HCT116 (cell line): Measurements from ENCODE around the gene LRRC2. TPM values are rescaled to one million over a fixed set of nuclear protein-coding genes. Genes with fewer than 3 reads are reported as not detected.

ENCODE experiments used
- ATAC-seq: fragments of 200-7000 bp; cut with Tn5 transposase; 2 replicates; pipeline ENCODE4 v1.9.1; 2020; ENCODE audit warnings: mild to moderate bottlenecking, moderate library complexity
- BruUV-seq: library from RNA; stranded (reverse); fragments of 400-500 nt; replicated peaks from 2 replicates; lab custom pipeline; 2021; lab: Mats Ljungman, UMichigan
- CTCF ChIA-PET: fragments of 300-600 bp; sonication (Branson Sonifier 250); formaldehyde crosslinking; loops from one replicate; lab custom pipeline; 2021; ENCODE audit warnings: antibody characterized with exemption; lab: Charles Lee
- POLR2A ChIA-PET: fragments of 300-600, 350-600 bp; sonication (Branson Sonifier 250); formaldehyde crosslinking; loops from one replicate; lab custom pipeline; 2021; ENCODE audit warnings: antibody characterized with exemption; lab: Charles Lee
- RAD21 ChIA-PET, 2 experiments: fragments of 300-600 bp; sonication (Branson Sonifier 250); formaldehyde crosslinking; loops; one replicate each; lab custom pipeline; 2023; ENCODE audit warnings: low total read pairs in 2 of 2; ENCODE audit not compliant: uncharacterized antibody in 2 of 2, unreplicated experiment in 2 of 2, low non-redundant PET in 1 of 2; lab: Charles Lee
- DNase-seq: peaks from one replicate; pipeline ENCODE4 v3.0.0-alpha.2; 2010; ENCODE audit warnings: low read depth, low spot score
- H2AFZ ChIP-seq: fragments of 200-600 bp; shearing (Covaris generic), sonication (generic); 2 replicates; pipeline ENCODE4 v1.6.1; 2017; ENCODE audit warnings: low read depth, mixed run types, mixed read lengths, antibody characterized with exemption, low read length; ENCODE audit not compliant: poor library complexity, severe bottlenecking
- H3K27ac ChIP-seq: 2 replicates; pipeline ENCODE4 v1.5.1; 2012; ENCODE audit warnings: low read depth, low read length
- H3K27me3 ChIP-seq: fragments of 200-600 bp; sonication (generic); 2 replicates; pipeline ENCODE4 v1.6.1; 2016; ENCODE audit warnings: mixed run types, low read length, mixed read lengths; ENCODE audit not compliant: insufficient read depth
- H3K36me3 ChIP-seq, 2 experiments: fragments of 200-500 bp in 1 of 2; fragments of 200-600 bp in 1 of 2; sonication (Bioruptor generic) in 1 of 2; sonication (generic) in 1 of 2; 2 replicates each; pipeline versions ENCODE4 v1.5.1 to v1.6.1; 2014 to 2016; ENCODE audit warnings: low read length in 2 of 2, inconsistent platforms in 1 of 2, mixed read lengths in 1 of 2, mixed run types in 1 of 2; ENCODE audit not compliant: insufficient read depth in 2 of 2, control insufficient read depth in 1 of 2
- H3K4me1 ChIP-seq, 2 experiments: fragments of 200-600 bp in 1 of 2; sonication (generic) in 1 of 2; 2 replicates each; pipeline versions ENCODE4 v1.5.1 to v1.6.1; 2012 to 2017; ENCODE audit warnings: low read length in 2 of 2, inconsistent platforms in 1 of 2, mild to moderate bottlenecking in 1 of 2, mixed read lengths in 1 of 2, mixed run types in 1 of 2, moderate library complexity in 1 of 2; ENCODE audit not compliant: insufficient read depth in 2 of 2, control insufficient read depth in 1 of 2
- H3K4me2 ChIP-seq: fragments of 200-600 bp; sonication (generic); 2 replicates; pipeline ENCODE4 v1.6.1; 2017; ENCODE audit warnings: mixed run types, low read length, mixed read lengths
- H3K4me3 ChIP-seq, 2 experiments: fragments of 200-600 bp in 1 of 2; sonication (generic) in 1 of 2; replicated peaks in 1 of 2; 2 replicates each; pipeline ENCODE4 v1.5.1; 2011 to 2016; ENCODE audit warnings: low read length in 2 of 2, control low read depth in 1 of 2, low read depth in 1 of 2, mild to moderate bottlenecking in 1 of 2, mixed read lengths in 1 of 2, mixed run types in 1 of 2
- H3K79me2 ChIP-seq: fragments of 200-600 bp; sonication (generic); 2 replicates; pipeline ENCODE4 v1.6.1; 2017; ENCODE audit warnings: mild to moderate bottlenecking, mixed run types, low read length, moderate library complexity, mixed read lengths; ENCODE audit not compliant: insufficient read depth
- H3K9ac ChIP-seq: fragments of 200-600 bp; sonication (generic); 2 replicates; pipeline ENCODE4 v1.6.1; 2016; ENCODE audit warnings: low read length, mixed read lengths
- H3K9me2 ChIP-seq: fragments of 200-600 bp; sonication (generic), shearing (Covaris generic); 2 replicates; pipeline ENCODE4 v1.6.1; 2017; ENCODE audit warnings: mixed run types, mild to moderate bottlenecking, moderate library complexity; ENCODE audit not compliant: insufficient read depth
- H3K9me3 ChIP-seq, 2 experiments: fragments of 200-500 bp in 1 of 2; fragments of 200-600 bp in 1 of 2; sonication (Bioruptor generic) in 1 of 2; sonication (generic) in 1 of 2; 2 replicates each; pipeline ENCODE4 v1.6.1; 2014 to 2017; ENCODE audit warnings: low read length in 2 of 2, mixed read lengths in 2 of 2, inconsistent platforms in 1 of 2, low read depth in 1 of 2, mild to moderate bottlenecking in 1 of 2, mixed run types in 1 of 2, moderate library complexity in 1 of 2; ENCODE audit not compliant: control insufficient read depth in 1 of 2, insufficient read depth in 1 of 2
- H4K20me1 ChIP-seq: fragments of 200-600 bp; sonication (generic), shearing (Covaris generic); 2 replicates; pipeline ENCODE4 v1.6.1; 2017; ENCODE audit warnings: mixed run types, mild to moderate bottlenecking, moderate library complexity; ENCODE audit not compliant: insufficient read depth
- CTCF ChIP-seq, 3 experiments: fragments of 200-600 bp in 1 of 3; sonication (generic) in 1 of 3; IDR thresholded peaks in 2 of 3; conservative IDR thresholded peaks in 1 of 3; 2 replicates each; pipeline ENCODE4 v1.5.1; 2012 to 2017; ENCODE audit warnings: low read depth in 2 of 3, low read length in 2 of 3, antibody characterized with exemption in 1 of 3, borderline replicate concordance in 1 of 3, control low read depth in 1 of 3, mild to moderate bottlenecking in 1 of 3, mixed read lengths in 1 of 3, mixed run types in 1 of 3, moderate library complexity in 1 of 3; ENCODE audit not compliant: insufficient read depth in 1 of 3
- ELF1 ChIP-seq: IDR thresholded peaks from 2 replicates; pipeline ENCODE4 v1.6.1; 2012; ENCODE audit warnings: low read depth, borderline replicate concordance
- EZH2 ChIP-seq: fragments of 200-600 bp; sonication (generic); IDR thresholded peaks from 2 replicates; pipeline ENCODE4 v1.6.1; 2017; ENCODE audit warnings: antibody characterized with exemption, mixed run types
- FOSL1 ChIP-seq: IDR thresholded peaks from 2 replicates; pipeline ENCODE4 v1.6.1; 2012; ENCODE audit warnings: low read depth
- JUND ChIP-seq: IDR thresholded peaks from 2 replicates; pipeline ENCODE4 v1.6.1; 2012
- MAX ChIP-seq: IDR thresholded peaks from 2 replicates; pipeline ENCODE4 v1.6.1; 2012
- POLR2A ChIP-seq: IDR thresholded peaks from 2 replicates; pipeline ENCODE4 v1.7.0; 2011; ENCODE audit warnings: borderline replicate concordance; ENCODE audit not compliant: insufficient read depth, insufficient read length; ENCODE audit errors: extremely low read depth
- POLR2AphosphoS5 ChIP-seq: IDR thresholded peaks from 2 replicates; pipeline ENCODE4 v1.6.1; 2011; ENCODE audit warnings: mild to moderate bottlenecking, low read depth, low read length, moderate library complexity
- RAD21 ChIP-seq: IDR thresholded peaks from 2 replicates; pipeline ENCODE4 v1.6.1; 2012; ENCODE audit warnings: low read depth, mild to moderate bottlenecking
- SIN3A ChIP-seq: IDR thresholded peaks from 2 replicates; pipeline ENCODE4 v1.6.1; 2012; ENCODE audit warnings: low read depth
- TCF7L2 ChIP-seq: IDR thresholded peaks from 2 replicates; pipeline ENCODE4 v1.7.0; 2011; ENCODE audit warnings: borderline replicate concordance, inconsistent platforms; ENCODE audit not compliant: insufficient read depth, insufficient read length; ENCODE audit errors: extremely low read depth
- ZFX ChIP-seq: fragments of 450-650 bp; IDR thresholded peaks from 2 replicates; pipeline ENCODE4 v1.6.1; 2017
- ZNF274 ChIP-seq: fragments of 200-500 bp; sonication (Bioruptor generic); IDR thresholded peaks from 2 replicates; pipeline ENCODE4 v1.6.1; 2014; ENCODE audit warnings: mild to moderate bottlenecking, low read depth, low read length, inconsistent platforms
- intact Hi-C: fragments of 100-400 bp; cut with micrococcal nuclease; formaldehyde crosslinking; loops from 2 replicates; pipeline ENCODE4 v1.10.0; 2022
- total RNA-seq: library from RNA; stranded (reverse); gene quantifications from one replicate; pipeline ENCODE4 v1.2.1, GENCODE V29; 2021; ENCODE audit not compliant: unreplicated experiment

Gene LRRC2
- total RNA-seq, 1 experiment from 2014 or later, result not detected

GRCh38 chr3:46497556-46498265 lies 68.4 kb downstream of the LRRC2 start, which contains the start of gene RTP3:
TSS of gene RTP3 (plus strand) at chr3:46497976. CDS start at chr3:46498063, 87 bp downstream.
- Histone ChIP-seq H4K20me1 (no peaks in the 10 kb centered on the region), H3K36me3 (no peaks in the 10 kb centered on the region), H2AFZ (peak within 1 kb of the TSS; percentile 27), H3K4me2 (no peak within 1 kb of the TSS), H3K9me3 (no peaks in the 10 kb centered on the region), H3K79me2 (no peaks in the 10 kb centered on the region), H3K27ac (no peak within 1 kb of the TSS), H3K27me3 (no peaks in the 10 kb centered on the region), H3K4me3 (no peak within 1 kb of the TSS), H3K9me2 (no peaks in the 10 kb centered on the region), H3K9ac (no peak within 1 kb of the TSS), H3K4me1 (no peaks in the 10 kb centered on the region)
- ChIA-PET RAD21 (no interaction called here), POLR2A (interaction anchor here (0.6 kb wide), 1 partner anchor 132 kb away, joined by 3 read pairs; no protein-coding TSS in a partner anchor), CTCF (interaction anchor here (2.0 to 4.5 kb wide), 2 partner anchors 9 to 61 kb away, joined by 9 to 23 read pairs; no protein-coding TSS in a partner anchor)
- intact Hi-C loops, result loop anchor here (2.0 kb wide), 1 partner anchor 61 kb away; no protein-coding TSS in a partner anchor
- DNase-seq (no peak), ATAC-seq (no peak)
- BruUV-seq, result no TSS peak
- TF ChIP-seq FOSL1 (no peak), ELF1 (no peak), EZH2 (no peak), ZNF274 (no peak), MAX (no peak), JUND (no peak)

DNA sequence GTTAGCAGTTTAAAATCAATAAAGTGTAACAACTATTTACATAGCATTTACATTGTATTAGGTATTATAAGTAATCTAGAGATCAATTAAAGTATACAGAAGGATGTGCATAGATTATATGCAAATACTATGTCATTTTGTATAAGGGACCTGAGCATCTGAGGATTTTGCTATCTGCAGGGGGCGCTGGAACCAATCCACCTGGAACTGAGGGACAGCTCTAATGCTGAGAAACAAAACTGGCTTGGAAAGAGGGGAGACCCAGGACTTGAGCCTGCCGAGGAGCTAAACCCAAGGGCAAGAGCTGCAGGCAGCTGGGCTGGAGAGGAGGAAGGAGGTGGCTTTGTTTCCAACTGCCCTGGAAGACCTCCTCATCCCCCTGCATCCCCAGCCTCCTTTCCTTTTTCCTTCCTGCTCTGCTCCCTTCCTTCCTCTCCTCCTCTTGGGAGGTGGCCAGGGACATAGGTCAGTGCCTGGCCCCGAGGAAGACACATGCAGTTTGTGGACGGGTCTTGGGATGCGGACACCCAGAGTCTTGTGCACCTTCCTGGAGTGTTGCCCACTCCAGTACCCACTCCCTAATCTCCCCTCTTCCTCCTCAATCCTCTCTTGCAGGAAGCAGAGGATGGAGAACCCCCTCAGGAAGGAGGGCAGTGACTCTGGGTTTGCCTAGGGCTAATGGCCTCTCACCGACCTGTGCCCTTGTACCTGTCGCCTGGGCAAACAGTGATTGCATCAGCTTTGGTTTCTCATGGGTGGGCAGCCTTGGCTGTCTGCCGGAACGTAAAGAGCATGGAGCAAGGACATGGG lies 69.2 kb downstream of the LRRC2 start:
- H3K79me2 ChIP-seq, result no peaks in the 10 kb centered on the region
- no peaks in the 10 kb centered on the region for H3K36me3 ChIP-seq
- no peaks in the 10 kb centered on the region for H3K9me2 ChIP-seq
- H3K4me1 ChIP-seq, result no peaks in the 10 kb centered on the region
- H3K27ac ChIP-seq, result no peak overlapping the region
- BruUV-seq, result no TSS peak
- ChIA-PET POLR2A (no interaction called here), RAD21 (no interaction called here), CTCF (interaction anchor here (1.0 to 4.5 kb wide), 6 partner anchors 8 to 133 kb away, joined by 3 to 28 read pairs (median 6); no protein-coding TSS in a partner anchor)
- H4K20me1 ChIP-seq, result no peaks in the 10 kb centered on the region
- DNase-seq (no peak), ATAC-seq (peak; percentile 81)
- no peak overlapping the region for H3K4me3 ChIP-seq
- no peak overlapping the region for H3K4me2 ChIP-seq
- H2AFZ ChIP-seq, result peak overlapping the region; percentile 27
- TF ChIP-seq POLR2AphosphoS5, result no peak
- no peak for TF ChIP-seq SIN3A
- no peak for TF ChIP-seq POLR2A
- TF ChIP-seq TCF7L2, result no peak
- peak; percentile 62 to 74 (median 65) for TF ChIP-seq CTCF (IDR thresholded peaks at IDR 0.05 in 2 of 3, conservative IDR thresholded peaks at IDR 0.05 in 1 of 3; ENCODE audit: borderline replicate concordance in 1 of 3, insufficient read depth in 1 of 3, low read depth in 2 of 3, low read length in 2 of 3)
- TF ChIP-seq FOSL1, result no peak
- no peak for TF ChIP-seq ZFX
- peak; percentile 64 for TF ChIP-seq RAD21
- no peak overlapping the region for H3K9ac ChIP-seq
- intact Hi-C loops, result loop anchor here (2.0 kb wide), 1 partner anchor 62 kb away; no protein-coding TSS in a partner anchor
- H3K27me3 ChIP-seq, result no peaks in the 10 kb centered on the region
- no peaks in the 10 kb centered on the region for H3K9me3 ChIP-seq
